NOMO-1 treated with DMSO at 0.1 percent for 48 hours (cell line): ENCODE results near the gene TYK2.
A peak's percentile ranks its signal among the peaks of the same experiment; 100 is the strongest.
"Not testable (repeated sequence)": the region's sequence is repeated elsewhere in the genome, so short reads cannot be mapped to it uniquely, and the experiment has no call there.

Source experiments
- DNase-seq: peaks from one replicate; lab custom pipeline; 2025; ENCODE audit not compliant: unreplicated experiment; lab: John Stamatoyannopoulos, UW

The TYK2 gene

GRCh38 chr19:10408511-10409283 is 28.3 kb upstream of the TYK2 start:
- peak; percentile 77 for DNase-seq

DNA sequence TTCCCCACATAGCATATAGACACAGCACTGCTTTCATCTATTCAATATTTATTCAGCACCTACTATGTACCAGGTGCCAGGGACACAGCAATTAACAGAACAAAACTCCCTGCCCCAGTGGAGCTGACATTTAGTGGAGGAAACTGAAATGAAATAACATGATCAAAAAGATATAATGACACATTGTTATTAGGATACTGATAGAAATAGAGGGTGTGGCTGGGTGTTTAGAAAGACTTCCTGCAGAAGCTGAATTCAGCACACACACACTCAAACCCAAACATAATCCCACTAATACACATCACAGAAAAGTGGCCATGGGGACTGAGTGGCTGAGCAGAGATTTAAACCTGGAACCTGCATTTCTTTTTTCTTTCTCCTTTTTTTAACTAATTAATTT is 26.7 kb upstream of the TYK2 start:
- DNase-seq, result no peak

- DNase-seq, result no peak
Measured at GRCh38 chr19:10406191-10406590, 25.8 kb upstream of the TYK2 start.

DNA sequence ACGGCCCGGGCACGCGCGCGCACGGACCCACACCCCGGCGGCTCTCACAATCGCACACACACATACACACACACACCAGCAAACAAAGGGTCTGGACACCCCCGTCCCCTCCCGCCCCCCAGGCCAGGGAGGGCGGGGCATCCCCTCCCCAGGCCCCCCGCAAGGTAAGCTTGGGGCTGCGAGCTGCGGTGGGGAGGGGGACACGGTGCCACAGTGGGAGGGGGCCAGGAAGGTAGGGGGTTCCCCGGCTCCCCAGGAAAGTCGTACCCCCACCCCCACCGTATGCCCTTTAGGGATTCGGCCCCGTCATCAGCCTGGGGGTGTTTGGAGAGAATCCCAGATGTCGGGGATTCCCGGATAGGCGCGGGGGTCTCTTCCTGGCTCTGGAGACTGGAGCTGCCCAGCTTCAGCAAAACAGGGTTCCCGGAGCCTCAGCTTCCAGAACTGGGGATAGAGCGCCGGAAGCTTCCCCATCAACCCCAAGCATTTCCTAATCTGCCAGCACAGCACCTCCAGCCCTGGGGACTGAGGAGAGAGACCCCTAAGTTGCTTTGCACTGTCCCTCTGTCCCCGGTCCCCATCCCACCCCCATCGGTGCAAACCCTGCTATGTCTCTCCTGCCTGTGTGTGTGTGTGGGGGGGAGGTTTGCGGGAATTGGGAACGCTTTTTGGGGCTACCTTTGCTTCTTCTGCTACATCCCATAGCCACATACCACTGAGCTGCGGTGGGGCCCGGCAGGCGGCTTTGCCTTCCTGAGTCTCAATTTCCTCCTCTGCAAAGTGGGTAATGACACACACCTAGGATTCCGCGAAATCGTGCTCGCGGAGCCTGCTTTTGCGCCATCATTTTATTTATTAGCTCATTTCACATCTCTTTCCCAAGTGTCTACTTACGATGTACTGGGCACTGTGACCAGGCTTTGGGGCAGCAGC is 24.8 kb upstream of the TYK2 start:
- no peak for DNase-seq

DNA sequence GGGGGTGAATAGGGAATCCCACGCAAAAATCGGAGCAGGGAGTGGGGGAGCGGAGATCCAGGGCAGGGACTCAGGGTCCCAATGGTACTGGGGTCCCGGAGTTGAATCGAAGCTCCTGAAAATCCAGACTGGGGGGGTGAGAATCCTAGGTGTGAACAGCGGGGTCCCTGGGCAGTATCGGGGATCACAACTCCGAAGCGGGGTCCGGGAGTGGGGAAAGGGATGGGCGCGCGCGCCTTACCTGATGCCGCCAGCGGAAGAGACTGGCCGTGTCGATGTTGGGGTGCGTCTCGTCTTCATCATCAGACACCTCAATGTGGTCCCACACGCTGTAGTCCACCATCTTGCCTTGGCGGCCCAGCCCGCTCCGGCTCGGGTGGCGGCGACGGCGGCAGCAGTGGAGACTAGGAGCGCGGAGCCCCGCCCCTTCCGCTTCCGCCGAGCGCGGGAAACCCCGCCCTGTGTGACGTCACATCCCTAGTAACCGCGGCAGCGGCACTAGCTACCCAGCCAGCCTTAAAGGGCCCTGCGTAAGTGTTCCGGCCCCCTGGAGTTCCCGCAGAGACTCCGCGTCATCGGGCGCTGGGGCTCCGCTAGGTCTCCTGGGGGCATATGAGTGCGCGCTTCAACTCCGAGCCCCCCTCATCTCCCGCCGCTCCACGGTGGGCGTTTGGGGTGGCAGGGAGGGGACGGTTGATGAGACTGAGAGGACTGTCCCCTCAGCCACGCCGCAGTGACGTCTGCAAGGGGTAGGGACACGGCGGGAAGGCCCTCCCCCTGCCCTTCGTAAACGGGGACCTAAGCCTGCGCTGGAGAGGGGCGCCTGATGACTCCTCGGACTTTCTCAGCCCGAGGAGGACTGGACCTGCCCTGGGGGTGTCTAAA is 23.0 kb upstream of the TYK2 start, which contains the start of gene CDC37:
CDC37 (minus strand) TSS at position 406 of the 885 bp plus-strand sequence; CDS start at position 343, 63 bp downstream.
- peak; percentile 94 for DNase-seq

GRCh38 chr19:10402441-10403038 is 22.2 kb upstream of the TYK2 start:
- no peak for DNase-seq

DNA sequence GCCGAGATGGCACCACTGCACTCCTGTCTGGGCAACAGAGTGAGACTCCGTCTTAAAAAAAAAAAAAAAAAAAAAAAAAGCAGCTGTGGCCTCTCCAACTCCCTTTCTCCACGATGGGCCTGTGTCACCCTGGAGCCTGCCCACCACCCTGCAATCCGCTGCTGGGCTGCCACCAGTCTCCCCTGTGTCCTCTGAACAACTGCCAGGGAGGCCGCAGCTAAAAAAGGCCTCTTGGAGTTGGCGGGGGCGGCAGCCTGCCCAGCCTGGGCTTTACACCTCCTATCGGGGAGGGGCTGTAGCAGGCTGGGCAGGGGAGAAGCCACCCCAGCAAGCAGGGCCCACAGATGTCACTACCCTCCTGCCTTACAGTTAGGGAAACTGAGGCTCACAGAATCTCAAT is 19.5 kb upstream of the TYK2 start:
- DNase-seq, result no peak

GRCh38 chr19:10399340-10399739 is 19.0 kb upstream of the TYK2 start:
- not testable (repeated sequence) for DNase-seq

DNA sequence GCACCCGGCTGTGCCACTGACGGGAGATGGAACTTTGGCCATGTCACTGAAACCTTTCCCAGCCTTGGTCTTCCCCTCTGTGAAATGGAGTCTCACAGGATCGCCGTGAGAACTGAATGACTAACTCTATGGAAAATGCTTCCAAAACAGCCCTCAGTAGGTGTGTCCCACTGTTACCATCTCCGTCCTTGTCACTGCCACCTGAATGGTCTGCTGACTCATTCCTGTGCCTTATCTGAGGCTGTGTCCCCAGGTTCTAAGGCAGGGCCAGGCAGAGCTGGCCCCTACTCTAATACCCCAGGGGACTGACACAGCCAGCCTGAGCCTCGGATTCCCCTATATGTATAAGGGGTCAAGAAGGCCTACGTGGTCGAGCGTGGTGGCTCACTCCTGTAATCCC is 18.4 kb upstream of the TYK2 start:
- no peak for DNase-seq

- DNase-seq, result no peak
Measured at GRCh38 chr19:10395917-10396316, 15.5 kb upstream of the TYK2 start.

DNA sequence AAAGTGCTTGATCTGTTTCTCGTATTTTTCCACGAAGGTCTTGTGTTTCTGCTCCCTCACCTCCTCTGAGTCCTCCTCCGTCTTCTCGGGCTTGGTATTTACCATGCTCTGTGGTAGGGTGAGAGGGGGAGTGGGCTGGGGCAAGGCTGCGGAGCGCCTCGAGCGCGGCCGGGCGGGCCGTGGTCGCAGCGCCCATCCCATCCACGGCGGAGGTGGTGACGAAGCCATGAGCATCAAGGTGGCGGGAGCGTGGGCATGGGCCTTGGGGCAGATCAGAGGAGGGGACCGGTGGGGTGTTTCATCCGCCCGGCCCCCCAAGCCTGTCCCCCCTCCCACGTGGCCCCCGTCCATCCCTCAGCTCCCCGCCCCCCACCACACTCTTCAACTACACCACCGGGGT is 15.1 kb upstream of the TYK2 start:
- DNase-seq, result no peak

GRCh38 chr19:10395003-10395402 is 14.6 kb upstream of the TYK2 start:
- no peak for DNase-seq

- DNase-seq, result no peak
Measured at GRCh38 chr19:10393137-10393536, 12.8 kb upstream of the TYK2 start.

- no peak for DNase-seq
Measured at GRCh38 chr19:10392120-10392519, 11.7 kb upstream of the TYK2 start.

DNA sequence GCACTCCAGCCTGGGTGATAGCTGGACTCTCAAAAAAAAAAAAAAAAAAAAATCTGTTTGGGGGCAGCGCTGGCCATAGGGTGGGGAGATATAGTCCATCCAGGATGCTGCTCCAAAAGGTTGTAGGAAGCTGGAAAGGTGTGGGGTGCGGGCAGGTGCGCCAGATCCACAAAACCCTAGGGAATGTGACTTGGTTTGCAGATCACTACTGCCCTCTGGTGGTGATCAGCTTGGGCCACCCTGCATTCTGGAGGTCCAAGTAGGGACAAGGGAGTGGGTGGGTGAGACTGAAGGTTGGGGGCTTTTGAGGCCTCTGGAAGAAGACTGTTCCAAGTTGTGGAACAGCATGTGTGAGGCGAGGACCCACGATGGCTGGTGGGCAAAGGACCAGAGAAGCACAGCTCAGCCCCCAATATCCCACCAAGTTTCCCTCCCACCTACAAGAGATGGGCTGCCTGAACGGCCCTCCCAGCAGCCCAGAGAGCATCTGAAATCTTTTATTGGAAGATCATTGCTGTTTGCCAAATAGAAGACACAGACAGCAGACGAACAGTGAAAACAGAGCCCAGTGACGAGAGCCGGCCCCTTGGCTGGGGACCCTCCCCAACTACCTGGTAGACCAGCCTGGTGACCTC is 10.4 kb upstream of the TYK2 start:
- peak; percentile 33 for DNase-seq

GRCh38 chr19:10389863-10390262 is 9.5 kb upstream of the TYK2 start:
- no peak for DNase-seq

- peak; percentile 44 for DNase-seq
Measured at GRCh38 chr19:10388957-10389356, 8.6 kb upstream of the TYK2 start.

DNA sequence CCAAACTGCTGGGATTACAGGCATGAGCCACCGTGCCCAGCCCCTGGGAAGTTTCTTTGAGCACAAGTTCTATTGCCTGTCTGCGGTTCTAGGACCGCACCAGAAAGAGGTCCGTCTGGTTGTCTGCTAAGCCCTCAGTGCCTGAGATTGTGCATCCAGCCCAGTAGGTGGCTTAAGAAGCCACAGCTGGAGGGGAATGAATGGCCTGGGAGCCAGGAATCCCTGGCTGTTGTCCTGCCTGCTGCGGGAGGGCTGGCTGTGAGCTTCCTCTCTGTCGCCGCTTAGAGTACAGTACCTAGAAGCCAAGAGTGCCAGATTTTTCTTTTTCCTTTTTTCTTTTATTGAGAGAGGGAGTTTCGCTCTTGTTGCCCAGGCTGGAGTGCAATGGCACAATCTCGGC is 4.2 kb upstream of the TYK2 start:
- no peak for DNase-seq

DNA sequence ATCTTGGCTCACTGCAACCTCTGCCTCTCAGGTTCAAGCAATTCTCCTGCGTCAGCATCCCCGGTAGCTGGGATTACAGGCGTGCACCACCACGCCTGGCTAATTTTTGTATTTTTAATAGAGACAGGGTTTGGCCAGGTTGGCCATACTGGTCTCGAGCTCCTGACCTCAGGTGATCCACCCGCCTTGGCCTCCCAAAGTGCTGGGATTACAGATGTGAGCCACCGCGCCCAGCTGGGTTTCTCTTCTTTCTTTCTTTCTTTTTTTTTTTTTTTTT is 2.8 kb upstream of the TYK2 start:
- DNase-seq, result not testable (repeated sequence)

DNA sequence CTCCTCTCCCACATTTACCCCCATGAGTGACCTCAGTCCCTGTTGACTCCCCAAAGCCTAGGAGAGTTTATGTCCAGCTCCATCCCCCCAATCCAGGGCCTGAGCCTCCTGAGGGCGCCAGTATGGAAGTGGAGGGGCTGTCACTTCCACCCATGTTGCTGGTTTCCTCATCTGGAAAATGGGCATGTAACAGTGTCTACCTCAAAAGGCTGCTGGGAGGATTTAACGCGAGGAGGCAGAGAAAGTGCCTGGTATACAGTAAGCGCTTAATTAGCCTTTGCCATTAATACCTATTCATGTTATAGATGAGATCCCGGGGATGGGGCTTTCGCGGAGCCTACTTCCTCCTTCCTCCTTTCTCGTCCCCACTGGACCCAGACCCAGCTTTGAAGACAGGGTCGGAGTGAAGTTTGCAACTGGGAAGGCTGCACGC is 476 bp downstream of the TYK2 start:
- DNase-seq, result no peak
